Measurements from ENCODE around the gene PNKP. TPM values are rescaled to one million over a fixed set of nuclear protein-coding genes. Genes with fewer than 3 reads are reported as not detected.

PNKP gene
- total and polyA plus RNA-seq, 9 of the 15 experiments (the other 6 are each of a cell fraction or from before 2014, with no cell fraction given): 2.8 to 85.4 (median 25.3) TPM

DNA sequence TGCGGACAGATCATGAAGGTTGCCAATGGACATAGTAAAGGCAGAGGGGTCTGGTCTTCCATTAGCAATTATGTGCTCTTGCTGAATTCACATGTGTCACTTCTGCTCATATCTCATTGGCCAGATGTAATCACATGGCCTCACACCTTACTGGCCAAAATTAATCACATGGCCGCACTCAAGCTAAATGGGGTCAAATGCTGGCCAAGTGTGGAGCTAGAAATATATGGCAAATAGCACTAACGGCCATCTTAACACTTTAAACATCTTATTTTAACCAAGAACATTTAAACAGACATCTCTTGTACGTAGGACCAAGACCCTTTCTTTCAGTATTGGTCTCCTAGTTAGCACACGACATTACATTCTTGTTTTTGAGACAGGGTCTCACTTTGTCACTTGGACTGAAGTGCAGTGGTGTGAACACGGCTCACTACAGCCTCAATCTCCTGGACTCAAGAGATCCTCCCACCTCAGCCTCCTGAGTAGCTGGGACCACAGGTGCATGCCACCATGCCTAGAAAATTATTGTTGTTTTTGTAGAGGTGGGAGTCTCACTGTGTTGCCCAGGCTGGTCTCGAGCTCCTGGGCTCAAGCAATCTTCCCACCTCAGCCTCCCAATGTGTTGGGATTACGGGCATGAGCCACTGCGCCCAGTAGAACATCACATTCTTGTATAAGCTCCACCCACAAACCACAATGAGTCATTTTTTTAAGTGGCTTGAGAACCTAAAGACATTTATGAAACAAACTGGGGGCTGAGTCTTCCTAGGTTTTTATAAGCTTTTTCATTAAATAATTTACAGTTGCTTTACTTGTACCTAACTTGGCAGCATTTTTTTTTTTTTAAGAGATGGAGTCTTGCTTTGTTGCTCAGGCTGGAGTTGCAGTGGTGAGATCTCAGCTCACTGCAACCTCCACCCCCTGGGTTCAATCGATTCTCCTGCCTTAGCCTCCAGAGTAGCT lies 19.4 kb downstream of the PNKP start (continued):
- no peak for TF ChIP-seq TCF15 (CRISPR knock-in tag; IDR thresholded peaks at IDR 0.05)
- no peak for TF ChIP-seq NCOA2 (IDR thresholded peaks at IDR 0.05; ENCODE audit: partially characterized antibody in 2 of 2)
- peak; percentile 42 for TF ChIP-seq BCOR (IDR thresholded peaks at IDR 0.05)
- no peak for TF ChIP-seq MYC (IDR thresholded peaks at IDR 0.05; ENCODE audit: low read depth, low read length)
- no peak for TF ChIP-seq MYC (CRISPR knock-in tag; IDR thresholded peaks at IDR 0.05; ENCODE audit: borderline replicate concordance, low read depth)
- no peak for TF ChIP-seq ELF1 (tag; IDR thresholded peaks at IDR 0.05)
- TF ChIP-seq, protein P1, sequence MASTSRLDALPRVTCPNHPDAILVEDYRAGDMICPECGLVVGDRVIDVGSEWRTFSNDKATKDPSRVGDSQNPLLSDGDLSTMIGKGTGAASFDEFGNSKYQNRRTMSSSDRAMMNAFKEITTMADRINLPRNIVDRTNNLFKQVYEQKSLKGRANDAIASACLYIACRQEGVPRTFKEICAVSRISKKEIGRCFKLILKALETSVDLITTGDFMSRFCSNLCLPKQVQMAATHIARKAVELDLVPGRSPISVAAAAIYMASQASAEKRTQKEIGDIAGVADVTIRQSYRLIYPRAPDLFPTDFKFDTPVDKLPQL (IDR thresholded peaks at IDR 0.05; ENCODE audit: extremely low read depth, insufficient read length): no peak
- peak; percentile 55; the same call in 1 of the 2 replicates for TF ChIP-seq GABPB1 (CRISPR knock-in tag; IDR thresholded peaks at IDR 0.05)
- TF ChIP-seq, protein P2, sequence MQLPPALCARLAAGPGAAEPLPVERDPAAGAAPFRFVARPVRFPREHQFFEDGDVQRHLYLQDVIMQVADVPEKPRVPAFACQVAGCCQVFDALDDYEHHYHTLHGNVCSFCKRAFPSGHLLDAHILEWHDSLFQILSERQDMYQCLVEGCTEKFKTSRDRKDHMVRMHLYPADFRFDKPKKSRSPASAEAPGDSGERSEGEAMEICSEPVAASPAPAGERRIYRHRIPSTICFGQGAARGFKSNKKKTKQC (CRISPR knock-in tag; IDR thresholded peaks at IDR 0.05): 0 out of 2 replicates have a peak, but pooled peaks have one; percentile 4
- no peak for TF ChIP-seq HLTF (IDR thresholded peaks at IDR 0.05)
- no peak for TF ChIP-seq HOMEZ (CRISPR knock-in tag; IDR thresholded peaks at IDR 0.05)
- TF ChIP-seq ADNP (tag; IDR thresholded peaks at IDR 0.05): 0 out of 2 replicates have a peak, but pooled peaks have one; percentile 71
- TF ChIP-seq E2F4 (CRISPR knock-in tag; IDR thresholded peaks at IDR 0.05; ENCODE audit: low read depth): no peak
- no peak for TF ChIP-seq ZNF232 (CRISPR knock-in tag; IDR thresholded peaks at IDR 0.05)
- no peak for TF ChIP-seq PYGO2 (tag; IDR thresholded peaks at IDR 0.05)
- TF ChIP-seq KLF10 (CRISPR knock-in tag; IDR thresholded peaks at IDR 0.05): no peak
- no peak for TF ChIP-seq ZBTB7A (IDR thresholded peaks at IDR 0.05; ENCODE audit: borderline replicate concordance, control insufficient read depth, low read depth, low read length)
